ENCODE data around the gene C3AR1.
"Not testable (repeated sequence)": the region's sequence is repeated elsewhere in the genome, so short reads cannot be mapped to it uniquely, and the experiment has no call there.

The C3AR1 gene

DNA sequence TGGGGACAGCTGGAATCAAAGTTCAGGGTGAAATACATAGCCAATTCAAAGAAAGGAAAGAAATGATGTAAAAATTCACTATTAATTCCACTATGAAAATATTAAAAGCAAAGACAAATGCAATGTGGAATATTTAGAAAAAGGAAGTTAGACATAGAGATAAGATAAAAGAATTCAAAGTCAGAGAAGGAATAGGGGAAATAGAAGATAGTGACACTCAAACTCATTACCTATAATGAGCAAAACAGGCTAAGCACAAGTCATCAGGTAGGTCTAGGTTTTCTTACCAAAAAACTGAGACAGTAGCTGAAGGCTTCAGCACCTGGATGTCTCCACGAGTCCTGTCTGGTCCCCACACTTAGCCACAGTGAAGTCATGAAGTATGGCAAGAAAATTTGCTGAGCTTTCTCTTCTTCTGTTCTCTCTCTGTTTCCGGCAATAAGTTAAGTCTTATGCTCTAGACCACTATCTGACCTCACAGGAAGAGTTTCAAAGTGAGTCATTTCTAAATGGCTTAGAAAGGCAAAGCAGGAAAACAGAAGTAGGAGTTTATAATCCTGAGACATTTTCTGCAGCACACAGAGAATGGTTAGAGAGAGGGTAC, at the start of gene C3AR1:
TSS of gene C3AR1 (minus strand) at position 369 of the 604 bp plus-strand sequence. CDS start 6,174 bp downstream, outside the sequence.
- DNase-seq: no peak

DNA sequence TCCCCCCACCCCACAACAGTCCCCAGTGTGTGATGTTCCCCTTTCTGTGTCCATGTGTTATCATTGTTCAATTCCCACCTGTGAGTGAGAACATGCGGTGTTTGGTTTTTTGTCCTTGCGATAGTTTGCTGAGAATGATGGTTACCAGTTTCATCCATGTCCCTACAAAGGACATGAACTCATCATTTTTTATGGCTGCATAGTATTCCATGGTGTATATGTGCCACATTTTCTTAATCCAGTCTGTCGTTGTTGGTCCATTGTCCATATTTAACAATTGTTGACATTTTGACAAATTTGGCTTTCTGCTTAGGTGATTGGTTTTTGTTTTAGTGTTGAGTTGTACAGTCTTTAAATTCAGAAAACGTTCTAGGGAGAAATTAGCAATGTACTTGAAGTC, 47.0 kb upstream of the C3AR1 start:
- not testable (repeated sequence) for DNase-seq

DNA sequence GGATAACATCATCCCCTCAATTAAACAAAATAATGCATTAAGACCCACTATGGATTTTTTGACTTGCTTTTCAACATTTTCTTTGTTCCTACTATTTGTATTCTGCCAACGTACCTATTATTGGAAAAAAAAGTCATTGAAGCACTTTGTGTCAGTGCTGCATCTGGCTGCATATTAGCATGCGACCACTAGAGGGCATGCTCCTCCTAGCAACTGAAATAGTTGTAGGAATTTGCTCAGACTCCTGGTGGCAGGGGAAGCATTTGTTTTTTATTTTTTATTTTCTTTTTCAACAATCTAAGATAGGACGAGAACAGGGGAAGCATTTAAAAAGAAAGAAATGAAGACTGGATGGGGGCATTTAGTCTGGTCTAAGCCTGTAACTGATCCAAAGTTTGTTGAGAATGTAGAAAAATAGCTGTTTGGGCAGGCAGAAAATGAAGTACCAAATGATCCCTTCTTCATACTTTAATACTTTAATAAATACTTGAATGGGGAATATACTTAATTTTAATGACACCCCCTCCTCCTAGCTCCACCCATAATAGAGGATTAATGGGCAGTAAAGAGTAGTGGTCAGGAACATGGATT, 42.7 kb upstream of the C3AR1 start:
- no peak for DNase-seq

DNA sequence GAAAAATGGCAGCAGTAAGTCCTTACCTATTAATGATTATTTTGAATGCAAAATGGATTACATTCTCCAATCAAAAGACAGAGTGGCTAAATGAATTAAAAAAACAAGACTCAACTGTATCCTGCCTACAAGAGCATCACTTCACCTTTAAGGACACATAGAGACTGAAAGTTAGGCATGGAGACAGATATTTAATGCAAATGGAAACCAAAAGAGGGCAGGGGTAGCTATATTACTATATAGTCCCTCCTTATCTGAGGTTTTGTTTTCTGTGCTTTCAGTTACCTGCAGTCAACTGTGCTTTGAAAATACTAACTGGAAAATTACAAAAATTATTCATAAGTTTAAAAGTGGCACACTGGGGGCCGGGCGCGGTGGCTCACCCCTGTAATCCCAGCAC, 33.1 kb upstream of the C3AR1 start:
- no peak for DNase-seq

DNA sequence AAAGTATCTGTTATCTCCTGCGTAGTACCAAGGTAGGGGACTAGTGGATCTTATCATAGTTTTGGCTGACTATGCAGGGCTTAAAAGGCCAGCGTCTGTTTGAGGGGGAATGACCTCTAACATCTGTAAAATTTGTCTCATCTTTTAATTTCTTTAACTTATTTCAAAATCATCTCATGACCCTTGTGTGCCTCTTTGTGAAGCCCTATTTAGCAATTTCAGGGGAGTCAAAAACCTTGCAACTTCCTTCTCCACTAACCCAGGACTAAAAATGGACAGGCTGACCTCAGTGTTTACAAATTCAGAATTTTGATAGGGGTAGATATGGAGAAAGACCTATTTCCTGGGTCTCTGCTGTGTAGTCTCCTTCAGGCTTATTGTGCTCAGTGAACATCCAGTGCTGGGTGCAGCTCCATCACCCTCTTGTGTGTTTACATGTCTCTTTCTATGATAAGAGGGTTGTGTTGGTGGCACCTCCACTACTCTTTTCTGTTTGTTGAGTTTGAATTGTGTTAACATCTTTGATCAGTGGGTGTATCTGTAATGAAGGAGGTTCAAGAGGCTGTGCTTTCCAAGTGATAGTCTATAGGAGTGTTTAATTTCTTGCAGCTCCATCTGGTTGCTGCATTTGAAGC, 30.2 kb upstream of the C3AR1 start:
- no peak for DNase-seq

DNA sequence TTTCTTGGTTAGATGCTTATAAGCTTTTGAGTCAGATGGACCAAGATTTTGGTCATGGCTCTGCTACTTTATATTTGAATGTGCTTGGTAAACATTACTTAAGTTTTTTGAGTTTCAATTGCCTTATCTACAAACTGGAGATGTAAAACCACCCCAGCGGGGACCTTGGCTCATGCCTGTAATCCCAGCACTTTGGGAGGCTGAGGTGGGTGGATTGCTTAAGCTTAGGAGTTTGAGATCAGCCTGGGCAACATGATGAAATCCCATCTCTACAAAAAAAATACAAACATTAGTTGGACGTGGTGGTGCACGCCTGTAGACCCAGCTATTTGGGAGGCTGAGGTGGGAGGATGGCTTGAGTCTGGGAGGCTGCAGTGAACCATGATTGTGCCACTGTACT, 27.1 kb upstream of the C3AR1 start:
- no peak for DNase-seq

DNA sequence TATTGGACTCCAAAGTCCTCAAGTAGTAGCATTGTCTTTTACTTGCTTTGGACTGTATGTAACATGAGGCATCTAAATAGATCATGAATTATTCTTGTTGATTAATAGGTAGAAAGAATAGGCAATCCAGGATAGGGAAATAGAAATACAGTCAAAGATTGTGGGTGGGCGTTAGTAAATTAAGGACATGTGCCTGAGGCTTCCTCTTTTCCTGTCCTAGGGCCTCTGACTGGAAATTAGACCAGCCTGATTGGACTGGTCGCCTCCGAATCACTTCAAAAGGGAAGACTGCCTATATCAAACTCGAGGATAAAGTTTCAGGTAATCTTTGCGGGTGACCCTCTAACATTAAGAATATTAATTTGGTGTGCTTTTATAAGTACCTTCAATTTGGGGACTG, 23.6 kb upstream of the C3AR1 start:
- DNase-seq: no peak

DNA sequence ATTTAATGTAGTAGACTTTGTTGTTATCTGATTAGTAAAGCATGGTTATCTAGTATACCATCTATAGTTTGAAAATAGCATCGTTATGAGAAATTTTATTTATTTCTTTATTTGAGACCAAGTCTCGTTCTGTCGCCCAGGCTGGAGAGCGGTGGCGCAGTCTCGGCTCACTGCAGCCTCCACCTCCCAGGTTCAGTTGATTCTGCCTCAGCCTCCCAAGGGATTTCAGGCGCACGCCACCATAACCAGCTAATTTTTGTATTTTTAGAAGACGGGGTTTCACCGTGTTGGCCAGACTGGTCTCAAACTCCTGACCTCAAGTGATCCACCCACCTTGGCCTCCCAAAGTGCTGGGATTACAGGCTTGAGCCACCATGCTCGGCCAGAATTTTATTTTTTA, 23.1 kb upstream of the C3AR1 start:
- not testable (repeated sequence) for DNase-seq

DNA sequence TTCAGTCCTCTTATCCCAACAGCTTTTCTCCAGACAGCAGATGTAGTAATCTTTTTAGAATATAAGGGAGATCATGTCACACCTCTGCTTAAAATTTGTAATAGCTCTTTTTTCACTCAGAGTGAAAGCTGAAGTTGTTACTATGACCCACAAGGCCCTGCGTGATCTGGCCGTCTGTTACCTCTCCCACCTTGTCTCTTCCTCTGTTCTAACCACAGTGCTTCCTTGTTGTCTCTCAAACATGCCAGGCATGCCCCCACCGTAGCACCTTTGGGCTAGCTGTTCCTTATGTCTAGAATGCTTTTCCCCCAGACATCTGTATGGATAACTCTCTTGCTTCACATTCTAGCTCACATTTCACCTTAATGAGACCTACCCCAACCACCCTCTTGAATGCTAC, 22.4 kb upstream of the C3AR1 start:
- DNase-seq: no peak

DNA sequence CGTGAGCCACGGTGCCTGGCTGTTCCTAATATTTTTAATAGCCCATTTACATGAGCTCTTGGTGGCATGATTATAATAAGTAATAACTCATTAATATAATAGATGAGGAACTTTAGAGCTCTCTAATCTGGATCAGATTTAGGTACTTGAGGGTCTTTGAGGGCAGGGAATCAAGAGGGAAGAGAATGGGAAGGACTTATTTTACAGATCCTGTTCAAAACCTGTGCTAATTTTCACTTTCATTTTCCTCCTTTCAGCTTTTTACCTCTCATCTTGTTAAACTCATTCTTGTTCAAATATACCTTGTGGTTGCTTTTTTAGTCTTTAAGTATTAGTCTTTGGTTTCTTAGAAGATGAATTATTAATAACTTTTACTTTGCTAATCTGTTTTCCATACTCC, 21.5 kb upstream of the C3AR1 start:
- DNase-seq: no peak

DNA sequence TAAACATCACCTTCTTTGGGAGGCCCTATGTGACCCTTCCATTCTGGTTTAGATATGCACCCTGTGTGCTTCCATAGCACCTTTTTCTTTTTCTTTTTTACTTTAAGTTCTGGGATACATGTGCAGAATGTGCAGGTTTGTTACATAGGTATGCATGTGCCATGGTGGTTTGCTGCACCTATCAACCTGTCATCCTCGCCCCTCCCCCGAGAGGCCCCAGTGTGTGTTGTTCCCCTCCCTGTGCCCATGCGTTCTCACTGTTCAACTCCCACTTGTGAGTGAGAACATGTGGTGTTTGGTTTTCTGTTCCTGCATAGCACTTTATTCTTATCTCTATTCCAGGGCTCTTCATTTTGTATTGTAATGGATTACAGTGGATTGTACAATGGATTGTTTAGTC, 18.2 kb upstream of the C3AR1 start:
- not testable (repeated sequence) for DNase-seq

DNA sequence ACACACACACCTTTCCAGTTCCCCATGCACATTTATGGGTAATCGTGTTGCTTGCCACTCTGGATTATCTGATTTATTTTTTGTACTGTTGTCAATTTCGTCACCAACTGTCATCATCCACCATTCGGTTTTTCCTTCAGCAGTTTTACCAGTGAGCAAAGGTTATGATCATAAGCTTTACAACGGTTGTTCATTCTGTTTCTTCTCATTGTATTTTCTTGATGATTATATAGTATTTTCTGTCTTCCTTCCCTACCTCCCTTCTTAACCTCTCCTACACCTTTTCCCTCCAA, 16.6 kb upstream of the C3AR1 start:
- DNase-seq: no peak

DNA sequence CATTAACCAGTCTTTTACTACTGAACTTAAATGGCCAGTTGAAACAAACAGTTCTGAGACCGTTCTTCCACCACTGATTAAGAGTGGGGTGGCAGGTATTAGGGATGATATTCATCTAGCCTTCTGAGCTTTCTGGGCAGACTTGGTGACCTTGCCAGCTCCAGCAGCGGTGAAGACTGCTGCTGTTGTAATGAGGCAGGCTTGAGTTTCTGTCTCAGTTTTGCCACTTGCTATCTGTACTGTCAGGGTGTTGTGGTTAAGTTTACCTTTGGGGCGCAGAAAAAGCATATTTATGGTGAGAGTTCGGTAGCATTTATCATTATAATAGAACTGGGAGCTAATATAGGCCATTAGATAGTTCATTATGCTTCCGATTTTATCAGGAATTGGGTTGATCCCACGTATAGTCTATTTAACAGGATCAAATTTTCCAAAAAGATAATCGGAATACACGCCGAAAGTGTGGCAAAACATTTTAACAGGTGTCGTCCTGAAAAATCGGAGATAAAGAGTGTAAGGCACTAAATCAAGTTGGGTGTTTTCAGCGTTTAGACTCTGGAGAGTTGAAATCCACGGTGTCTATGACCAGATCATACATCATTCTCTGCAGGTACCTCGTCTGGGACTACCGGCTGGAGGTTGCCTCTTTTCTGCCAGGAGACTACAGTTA, 15.2 kb upstream of the C3AR1 start:
- no peak for DNase-seq

DNA sequence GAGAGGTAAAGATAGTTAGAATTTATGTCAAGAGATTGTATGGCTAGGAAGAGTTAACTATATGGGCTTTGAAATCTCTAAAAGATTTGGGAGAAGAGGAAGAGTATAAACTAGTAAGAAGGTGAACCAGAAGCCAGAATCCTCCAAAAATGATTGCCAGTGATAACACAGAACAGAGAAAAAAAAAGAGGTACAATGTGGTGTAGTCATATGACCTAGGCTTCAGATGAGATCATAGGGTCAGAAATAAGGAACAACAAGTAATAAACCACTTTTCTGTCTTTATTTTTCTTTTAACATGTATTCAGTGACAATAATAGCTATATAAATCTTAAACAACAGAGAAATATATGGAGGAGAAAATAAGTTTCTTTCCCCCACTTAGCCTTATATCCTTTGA, 14.0 kb upstream of the C3AR1 start:
- DNase-seq: no peak

DNA sequence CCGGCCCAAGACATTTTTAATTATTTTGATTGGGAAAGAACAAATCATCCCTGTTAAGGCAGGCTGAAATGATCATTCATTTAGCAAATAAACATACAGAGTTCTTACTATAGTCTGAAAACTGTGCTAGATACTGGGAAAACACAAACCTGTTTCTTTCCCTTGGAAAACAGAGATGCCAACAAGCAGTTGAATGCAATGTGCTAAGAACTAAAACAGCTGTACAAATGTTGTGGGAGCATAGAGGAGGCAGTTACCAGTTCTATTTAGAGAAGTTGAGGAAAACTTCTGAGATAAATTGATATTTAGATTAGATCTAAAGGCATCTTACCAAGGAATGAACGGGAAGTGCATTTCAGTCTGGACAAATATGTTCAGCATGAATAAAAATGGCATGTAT, 12.8 kb upstream of the C3AR1 start:
- no peak for DNase-seq

DNA sequence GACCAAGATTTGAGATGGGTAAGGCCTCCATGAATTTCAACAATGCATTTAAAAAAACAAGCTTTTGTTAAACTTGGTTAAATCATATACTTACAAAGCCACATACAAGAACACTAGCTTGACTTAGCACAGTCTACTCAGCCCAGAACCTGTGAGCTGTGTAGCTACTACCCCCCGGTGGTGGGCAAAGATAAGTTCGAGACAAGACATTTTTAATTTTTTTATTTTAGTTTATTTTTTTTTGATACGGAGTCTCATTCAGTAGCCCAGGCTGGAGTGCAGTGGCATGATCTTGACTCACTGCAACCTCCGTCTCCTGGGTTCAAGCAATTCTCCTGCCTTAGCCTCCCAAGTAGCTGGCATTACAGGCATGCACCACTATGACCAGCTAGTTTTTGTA, 12.2 kb upstream of the C3AR1 start:
- DNase-seq: no peak

DNA sequence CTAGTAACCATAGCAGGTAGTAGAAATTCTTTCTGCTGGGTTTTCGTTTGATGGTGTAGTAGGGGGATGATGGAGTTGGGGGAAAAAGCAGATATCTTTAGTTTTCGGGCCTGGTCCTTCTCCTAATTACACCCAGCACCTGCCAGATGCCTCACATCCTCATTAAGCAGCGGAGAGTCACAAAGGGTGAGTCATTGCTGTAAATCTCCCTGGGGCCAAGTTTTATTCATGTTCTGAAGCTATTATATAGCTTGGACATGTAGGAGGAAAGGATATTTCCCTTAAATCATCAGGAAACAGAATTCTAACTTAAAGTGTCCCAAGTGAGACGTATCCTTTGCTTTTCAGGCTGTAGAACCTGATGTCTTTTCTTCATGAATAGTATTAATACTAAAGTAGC, 11.0 kb upstream of the C3AR1 start:
- no peak for DNase-seq

DNA sequence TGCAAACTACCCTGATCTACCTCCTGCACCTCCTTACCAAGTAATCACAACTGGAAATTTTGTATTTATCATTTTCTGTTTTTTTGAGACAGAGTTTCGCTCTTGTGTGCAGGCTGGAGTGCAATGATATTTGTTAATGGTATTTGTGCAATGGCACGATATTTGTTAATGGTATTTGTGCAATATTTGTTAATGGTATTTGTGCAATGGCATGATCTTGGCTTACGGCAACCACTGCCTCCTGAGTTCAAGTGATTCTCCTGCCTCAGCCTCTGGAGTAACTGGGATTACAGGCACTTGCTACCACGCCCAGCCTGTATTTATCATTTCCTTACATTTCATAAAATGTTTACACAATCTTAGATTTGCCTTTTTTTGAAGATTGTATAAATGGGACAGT, 10.2 kb upstream of the C3AR1 start:
- DNase-seq: no peak

DNA sequence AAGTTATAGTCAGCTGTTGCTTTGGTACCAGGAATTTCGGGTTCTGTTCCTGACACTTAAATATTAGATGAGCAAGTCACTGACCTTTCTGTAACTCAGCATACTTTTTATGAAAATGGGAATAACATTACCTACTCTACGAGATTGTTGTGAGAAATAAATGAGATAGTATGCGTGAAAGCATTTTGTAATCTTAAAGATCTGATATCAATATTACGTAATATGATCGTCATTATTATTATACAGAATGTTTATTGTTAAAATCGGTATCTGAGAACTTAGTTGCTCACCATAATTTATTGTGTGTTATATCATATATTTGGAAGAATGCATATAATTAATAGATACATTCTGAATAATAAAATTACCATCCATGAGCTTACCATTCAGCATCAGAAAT, 9.8 kb upstream of the C3AR1 start:
- no peak for DNase-seq

DNA sequence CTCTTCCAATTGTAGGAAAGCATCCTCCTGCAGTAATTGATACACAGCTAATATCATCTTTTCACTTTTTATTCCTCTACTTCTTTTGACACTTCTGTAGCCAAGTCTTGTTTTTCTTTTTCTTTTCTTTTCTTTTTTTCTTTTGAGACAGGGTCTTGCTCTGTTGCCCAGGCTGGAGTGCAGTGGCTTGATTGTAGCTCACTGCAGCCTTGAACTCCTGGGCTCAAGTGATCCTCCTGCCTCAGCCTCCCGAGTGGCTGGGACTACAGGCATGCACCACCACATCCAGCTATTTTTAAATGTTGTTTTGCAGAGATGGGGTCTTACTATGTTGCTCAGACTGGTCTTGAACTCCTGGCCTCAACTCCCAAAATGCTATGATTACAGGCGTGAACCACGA, 5.7 kb upstream of the C3AR1 start:
- DNase-seq: not testable (repeated sequence)

DNA sequence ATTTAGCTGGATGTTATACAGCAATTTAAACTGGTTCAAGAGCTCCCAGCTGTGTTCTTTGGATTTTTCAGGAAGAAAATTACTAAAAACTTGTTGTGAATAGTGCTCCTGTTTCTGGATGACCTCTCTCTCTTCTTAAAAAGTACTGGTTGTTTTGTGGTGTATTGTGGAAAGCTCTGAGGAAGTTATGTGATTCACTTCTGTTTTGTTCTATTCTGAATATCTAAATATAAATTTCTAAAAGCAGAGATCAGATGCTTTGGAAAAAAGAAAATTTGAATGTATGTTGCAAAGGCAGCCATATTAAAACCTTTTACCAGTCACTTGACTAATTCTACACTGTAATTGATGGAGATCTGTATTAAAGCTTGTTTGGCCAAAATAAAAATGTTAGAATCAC, 3.4 kb upstream of the C3AR1 start:
- DNase-seq: no peak

DNA sequence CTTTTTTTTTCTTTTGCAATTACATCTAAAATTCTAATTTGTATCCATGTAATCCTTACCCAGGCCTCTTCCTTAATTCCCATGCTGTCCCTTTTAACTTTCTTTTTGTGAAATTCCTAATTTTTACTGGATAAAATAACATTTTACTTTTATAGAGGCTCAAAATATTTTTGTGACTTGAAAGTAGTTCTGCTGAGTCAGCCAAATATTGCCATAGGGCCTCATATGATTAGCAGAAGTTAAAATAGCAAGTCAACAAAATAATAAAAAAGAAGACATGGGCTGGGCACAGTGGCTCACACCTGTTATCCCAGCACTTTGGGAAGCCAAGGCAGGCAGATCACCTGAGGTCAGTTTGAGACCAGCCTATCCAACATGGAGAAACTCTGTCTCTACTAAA, 2.0 kb downstream of the C3AR1 start:
- DNase-seq: no peak

DNA sequence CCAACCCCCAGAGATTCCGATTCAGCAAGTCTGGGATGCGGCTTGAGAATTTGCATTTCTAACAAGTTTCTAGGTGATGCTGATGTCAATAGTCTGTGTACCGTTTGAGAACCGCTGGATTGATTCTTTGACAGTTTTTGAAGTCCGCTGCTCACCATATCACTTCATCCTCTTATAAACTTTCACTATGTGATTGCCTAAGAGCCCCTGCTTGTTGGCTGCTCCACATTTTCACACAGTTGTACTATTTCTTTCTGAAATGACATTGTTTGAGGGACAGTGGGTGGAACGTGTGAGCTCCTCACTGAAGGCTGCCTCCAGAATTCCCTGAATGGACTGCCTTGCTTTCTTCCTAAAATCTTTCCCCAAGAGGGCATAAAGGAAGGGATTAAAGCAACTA, 7.7 kb downstream of the C3AR1 start:
- no peak for DNase-seq

DNA sequence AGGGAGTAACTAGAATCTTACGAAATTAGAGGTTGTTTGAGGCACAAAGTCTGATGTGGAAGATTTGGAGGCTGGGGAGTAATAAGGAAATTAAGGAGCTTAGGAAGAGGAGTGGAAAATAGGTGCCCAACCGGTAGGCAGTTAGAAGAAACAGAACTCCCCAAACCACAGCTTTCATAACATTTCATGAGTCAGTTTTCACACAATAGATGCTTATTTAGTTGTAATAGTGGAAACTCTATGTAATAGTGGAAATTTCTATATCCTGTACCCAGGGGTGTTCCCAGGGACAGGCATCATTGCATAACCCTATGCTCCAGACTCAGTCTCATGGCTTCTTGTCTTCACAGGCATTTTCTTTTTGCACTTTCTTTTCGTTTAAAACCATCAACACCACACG, 8.3 kb downstream of the C3AR1 start:
- no peak for DNase-seq

DNA sequence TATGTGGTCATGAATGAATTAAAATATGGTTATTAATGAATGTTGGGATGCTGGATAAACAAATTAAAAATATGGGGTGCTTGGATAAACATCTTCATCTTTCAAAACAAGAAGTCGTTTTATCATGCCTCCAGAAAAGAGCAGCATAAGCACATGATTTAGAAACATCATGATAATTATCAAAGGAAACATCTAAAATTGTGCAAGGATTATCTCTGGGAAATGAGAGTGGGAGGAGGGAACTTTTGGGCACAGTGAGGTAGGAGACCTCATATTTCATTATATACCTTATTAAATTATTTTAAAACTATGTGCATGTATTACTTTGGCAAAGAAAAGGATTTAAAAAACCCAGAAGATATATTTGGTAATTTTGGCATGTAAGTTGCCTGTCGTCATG, 8.9 kb downstream of the C3AR1 start:
- DNase-seq: no peak

Measured in NCI-H510A (cell line).